ENCODE results near the gene PSTPIP1. TPM values are rescaled to one million over a fixed set of nuclear protein-coding genes. Genes with fewer than 3 reads are reported as not detected.

The PSTPIP1 gene
- polyA plus RNA-seq, 3 donors = 1.1 to 2.4 (median 1.4) TPM

DNA sequence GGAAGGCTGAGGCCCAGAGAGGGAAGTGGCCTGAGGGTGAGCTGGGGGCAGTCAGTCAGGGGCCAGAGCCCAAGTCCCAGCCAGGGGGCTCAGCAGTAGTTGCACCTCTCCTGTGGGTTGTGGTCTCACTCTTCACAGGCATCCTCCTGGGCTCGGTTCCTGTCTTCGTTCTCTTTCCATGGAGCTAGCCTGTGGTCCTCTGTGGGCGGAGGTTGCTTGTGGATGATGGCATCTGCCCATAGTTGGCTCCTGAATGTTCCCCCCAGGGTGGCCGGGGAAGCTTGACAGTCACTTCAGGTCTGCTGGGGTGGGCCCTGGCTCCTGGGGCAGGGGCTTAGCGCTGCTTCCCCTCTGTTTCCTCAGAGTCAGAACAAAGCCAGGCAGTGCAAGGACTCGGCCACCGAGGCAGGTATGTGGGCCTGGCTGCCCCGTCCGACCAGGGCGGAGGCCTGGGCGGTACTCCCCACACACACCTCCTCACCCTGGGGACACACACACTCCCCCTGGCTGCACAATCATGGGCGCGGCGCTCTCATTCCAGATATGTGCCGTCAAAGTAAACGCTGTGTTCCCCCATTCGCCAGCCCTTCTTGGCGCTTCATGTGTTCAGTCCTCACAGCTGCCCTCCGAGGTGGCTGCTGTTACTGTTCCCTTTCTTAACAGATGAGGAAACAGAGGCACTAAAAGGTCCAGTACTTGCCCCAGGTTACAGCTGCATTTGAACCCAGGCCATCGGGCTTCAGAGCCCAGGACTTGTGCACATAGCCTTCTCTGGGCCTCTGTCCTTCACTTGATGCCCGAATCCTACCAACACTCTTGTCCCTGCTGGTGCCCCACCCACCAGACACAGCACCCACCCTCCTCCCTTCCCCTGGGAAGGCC is 34.5 kb downstream of the PSTPIP1 start:
- no peak for DNase-seq

GRCh38 chr15:77030048-77030927 is 35.4 kb downstream of the PSTPIP1 start:
- no peak for DNase-seq

DNA sequence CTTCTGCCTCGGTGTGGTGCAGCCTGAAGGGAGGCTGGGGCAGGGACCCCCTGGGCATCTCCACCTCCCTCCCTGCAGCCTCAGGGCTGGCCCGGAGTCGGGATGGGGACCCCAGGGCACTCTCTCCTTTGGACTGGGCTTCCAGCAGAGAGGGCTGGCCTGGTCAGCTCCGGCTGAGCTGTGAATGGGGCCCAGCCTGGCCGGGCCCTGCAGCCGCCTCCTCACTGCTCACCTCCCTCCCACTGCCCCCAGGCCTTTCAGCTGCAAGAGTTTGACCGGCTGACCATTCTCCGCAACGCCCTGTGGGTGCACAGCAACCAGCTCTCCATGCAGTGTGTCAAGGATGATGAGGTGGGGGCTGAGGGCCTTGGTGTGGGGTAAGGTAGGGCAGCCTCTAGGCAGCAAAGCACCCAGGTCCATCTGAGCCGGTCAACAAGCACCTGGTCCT is 36.0 kb downstream of the PSTPIP1 start:
- no peak for DNase-seq

GRCh38 chr15:77031376-77032050 is 36.6 kb downstream of the PSTPIP1 start:
- no peak for DNase-seq

- DNase-seq = no peak
Measured at GRCh38 chr15:77032052-77032646, 37.2 kb downstream of the PSTPIP1 start.

GRCh38 chr15:77032647-77033416 is 37.9 kb downstream of the PSTPIP1 start:
- no peak for DNase-seq

DNA sequence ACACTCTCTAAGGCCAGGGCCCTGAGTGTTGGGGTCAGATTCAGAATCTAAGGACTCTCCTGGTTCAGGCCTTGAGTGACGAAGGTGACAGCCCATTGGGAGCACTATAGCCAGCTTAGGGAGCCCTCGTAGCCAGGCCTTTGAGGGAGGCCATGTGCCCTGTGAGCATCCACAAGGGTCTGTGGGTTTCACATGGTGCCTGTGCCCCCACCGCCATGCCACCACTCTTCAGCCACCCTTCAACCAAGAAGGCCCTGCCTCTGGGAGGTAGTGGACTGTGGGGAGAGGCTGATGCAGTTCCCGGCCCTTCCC is 38.4 kb downstream of the PSTPIP1 start:
- no peak for DNase-seq

- DNase-seq = no peak
Measured at GRCh38 chr15:77033729-77034671, 39.1 kb downstream of the PSTPIP1 start.

DNA sequence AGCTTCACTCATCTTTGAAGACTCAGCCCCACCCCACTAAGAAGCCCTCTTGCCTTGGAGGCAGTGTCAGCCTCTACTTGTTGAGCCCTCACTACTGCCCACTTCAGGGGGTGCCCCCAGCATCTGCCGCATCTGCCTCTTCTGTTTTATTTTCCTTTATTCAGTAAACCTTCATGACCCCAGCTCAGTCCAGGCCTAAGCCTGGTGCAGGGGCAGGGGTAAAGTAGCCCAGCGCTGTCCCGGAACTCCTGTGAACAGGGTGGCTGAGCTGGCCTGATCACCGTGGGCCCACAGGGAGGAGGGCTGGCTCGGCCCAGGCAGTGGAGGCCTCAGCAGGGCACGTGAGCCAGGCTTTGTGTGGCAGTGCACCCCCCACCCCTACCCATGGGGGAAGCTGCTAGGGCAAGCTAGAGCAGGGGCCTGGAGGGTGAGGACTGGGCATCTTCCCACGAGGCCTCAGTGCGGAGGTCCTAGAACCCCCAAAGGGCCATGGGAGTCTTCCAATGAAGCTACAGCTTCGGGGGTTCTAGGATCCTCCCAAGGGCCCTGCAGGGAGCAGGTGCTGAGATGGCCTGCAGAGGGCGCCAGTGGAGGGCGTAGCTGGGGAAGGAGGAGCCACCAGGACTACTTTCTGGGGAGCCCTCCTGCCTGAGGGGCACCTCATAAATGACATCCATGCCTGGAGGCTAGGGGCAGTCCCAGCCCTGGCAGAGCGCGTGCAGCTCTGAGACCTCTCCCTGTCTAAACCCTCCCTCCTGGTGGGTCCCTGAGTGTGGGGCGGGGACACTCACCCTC is 40.0 kb downstream of the PSTPIP1 start:
- DNase-seq = no peak

DNA sequence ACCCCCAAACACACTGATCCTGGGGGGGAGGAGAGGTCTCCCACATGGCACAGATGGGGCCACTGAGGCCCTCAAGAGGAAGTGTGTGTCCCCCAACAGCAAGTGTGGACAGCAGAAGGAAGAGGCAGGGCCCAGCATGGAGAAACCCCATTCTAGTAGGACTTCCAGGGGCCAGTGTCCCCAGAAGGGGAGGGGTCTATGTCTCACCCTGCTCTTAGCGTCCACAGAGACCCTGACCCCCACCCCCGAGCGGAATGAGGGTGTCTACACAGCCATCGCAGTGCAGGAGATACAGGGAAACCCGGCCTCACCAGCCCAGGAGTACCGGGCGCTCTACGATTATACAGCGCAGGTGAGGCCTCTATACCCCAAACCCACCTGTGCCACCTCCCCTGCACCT is 40.7 kb downstream of the PSTPIP1 start:
- DNase-seq = no peak

- DNase-seq = no peak
Measured at GRCh38 chr15:77035999-77036471, 41.1 kb downstream of the PSTPIP1 start.

GRCh38 chr15:77036537-77037387 is 41.8 kb downstream of the PSTPIP1 start:
- no peak for DNase-seq

DNA sequence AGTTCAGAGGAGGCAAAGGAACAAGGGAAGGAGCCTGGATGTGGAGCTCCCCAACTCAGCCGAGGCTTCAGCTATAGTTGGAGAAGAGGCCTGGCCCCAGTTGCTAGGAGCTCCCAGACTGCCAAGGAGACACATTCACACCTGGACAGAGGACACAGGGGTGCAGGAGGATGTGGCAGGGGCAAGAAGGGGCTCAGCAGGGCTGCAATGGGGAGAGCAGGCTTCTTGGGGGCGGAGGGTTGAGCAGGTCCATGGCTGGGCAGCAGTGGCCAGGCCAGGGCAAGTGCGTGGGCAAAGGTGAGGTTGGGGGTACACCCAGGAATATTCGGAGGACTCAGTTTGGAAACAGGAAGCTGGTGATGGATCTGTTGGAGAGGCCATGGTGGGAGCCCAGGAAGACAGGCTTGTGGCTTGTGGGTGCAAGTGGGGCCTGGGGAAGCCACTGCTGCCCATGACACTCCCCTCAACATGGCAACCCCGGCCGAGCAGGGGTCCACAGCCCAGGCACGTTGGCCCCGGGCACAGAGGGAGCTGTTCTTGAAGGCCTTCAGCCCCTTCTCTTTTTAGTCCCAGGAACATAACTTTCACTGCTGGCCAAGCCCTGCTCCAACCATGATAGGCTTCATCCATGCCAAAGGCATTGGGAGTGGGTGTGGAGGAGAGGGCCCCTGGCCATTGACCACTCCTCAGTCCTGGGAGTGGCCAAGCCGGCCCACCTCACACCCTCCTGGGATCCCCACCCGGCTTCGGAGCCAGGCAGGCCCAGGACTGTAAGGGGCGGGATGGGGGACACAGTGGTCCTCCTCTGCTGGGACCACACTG is 42.7 kb downstream of the PSTPIP1 start:
- DNase-seq = no peak

DNA sequence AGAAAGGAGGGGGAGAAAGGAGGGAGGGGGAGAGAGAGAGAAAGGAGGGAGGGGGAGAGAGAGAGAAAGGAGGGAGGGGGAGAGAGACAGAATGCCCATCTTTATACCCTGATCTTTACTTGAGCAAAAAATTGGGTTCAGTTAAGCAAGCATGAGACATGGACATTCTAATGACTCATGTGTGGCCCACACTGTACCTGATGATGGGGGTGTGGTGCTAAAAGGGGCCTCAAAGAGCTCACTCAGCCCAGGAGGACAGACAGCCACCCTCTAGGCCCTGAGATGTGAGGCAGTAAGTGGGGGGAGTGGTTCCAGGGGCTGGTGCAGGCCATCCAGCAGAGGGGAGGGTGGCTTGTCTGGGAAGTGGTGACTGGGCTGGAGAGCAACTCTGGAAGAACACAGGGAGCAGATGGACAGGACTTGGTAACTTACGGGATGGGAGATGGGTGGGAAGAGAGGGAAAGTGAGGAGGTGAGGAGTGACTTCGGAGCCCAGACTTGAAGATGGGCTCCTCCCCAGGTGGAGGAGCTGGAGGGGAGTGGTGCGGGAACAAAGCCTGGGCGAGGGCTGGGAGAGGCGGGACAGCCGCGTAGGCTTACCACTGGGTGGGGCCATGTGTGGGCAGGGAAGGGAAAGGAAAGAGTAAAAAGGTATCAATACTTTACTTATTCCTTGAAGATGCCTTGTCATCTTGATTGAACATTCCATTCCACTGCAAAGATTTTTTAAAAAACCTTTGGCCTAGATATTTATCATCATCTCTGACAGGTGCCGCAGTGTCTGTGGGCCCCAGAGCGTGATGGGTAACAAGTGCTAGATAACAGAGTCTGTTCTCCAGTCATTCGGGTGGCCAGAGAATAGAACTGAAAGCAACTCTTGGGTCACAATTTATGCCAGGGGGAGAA is 43.6 kb downstream of the PSTPIP1 start:
- no peak for DNase-seq

- no peak for DNase-seq
Measured at GRCh38 chr15:77039217-77039533, 44.2 kb downstream of the PSTPIP1 start.

DNA sequence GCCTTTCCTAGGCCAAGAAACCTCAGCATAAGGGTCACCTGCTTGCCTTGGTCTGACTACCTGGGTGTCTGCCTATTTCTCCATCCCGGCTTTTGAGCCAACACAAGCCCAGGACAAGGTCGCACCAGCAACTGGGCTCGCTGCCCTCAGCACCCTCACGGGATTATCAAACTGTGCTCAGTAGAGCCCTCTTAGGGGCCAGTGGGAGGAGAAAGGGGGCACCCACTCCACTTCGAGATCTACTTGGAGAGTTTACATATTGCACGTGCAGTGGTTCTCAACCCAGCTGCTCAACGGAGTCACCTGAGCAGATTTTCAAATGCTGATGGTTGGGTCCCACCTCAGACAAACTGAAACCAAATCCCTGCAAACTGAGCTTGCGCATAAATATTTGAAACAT is 44.9 kb downstream of the PSTPIP1 start:
- DNase-seq = no peak

Data from renal pelvis (tissue), 4 donors.